ENCODE measurements around the gene MLLT1. TPM values are rescaled to one million over a fixed set of nuclear protein-coding genes. Genes with fewer than 3 reads are reported as not detected.

MLLT1 gene
- total and polyA plus RNA-seq, 2 experiments from 2014 or later, result 13.3 to 19.1 TPM

- Histone ChIP-seq H3K4me1 (ENCODE audit: insufficient read depth) (no peaks in the 10 kb centered on the region), H3K27me3 (replicated peaks; ENCODE audit: insufficient read depth) (no peaks in the 10 kb centered on the region), H3F3A (ENCODE audit: insufficient read depth) (no peaks in the 10 kb centered on the region), H3K27ac (no peak overlapping the region), H3K4me2 (ENCODE audit: unreplicated experiment) (no peak overlapping the region), H3K4me3 (no peak overlapping the region), H4K20me1 (ENCODE audit: insufficient read depth) (no peaks in the 10 kb centered on the region), H3K36me3 (ENCODE audit: low read depth) (no peaks in the 10 kb centered on the region), H3K9me2 (ENCODE audit: insufficient read depth) (no peaks in the 10 kb centered on the region), H2AFZ (no peak overlapping the region), H3K9me3 (ENCODE audit: low read depth) (no peaks in the 10 kb centered on the region), H3K9ac (no peak overlapping the region), H3K79me2 (ENCODE audit: insufficient read depth) (no peaks in the 10 kb centered on the region)
- in situ Hi-C loops (cut with MboI), result no loop called here
- TF ChIP-seq EZH2phosphoT487 (IDR thresholded peaks at IDR 0.05; ENCODE audit: insufficient read depth, low read depth) (no peak), EZH2 (IDR thresholded peaks at IDR 0.05; ENCODE audit: insufficient read depth, poor library complexity, severe bottlenecking) (no peak)
- peak; percentile 14 for DNase-seq
- 50 to 52% methylated on average over 8 of the region's 8 CpGs for WGBS, 2 experiments (ENCODE audit: low coverage in 1 of 2, low lambda C conversion rate in 2 of 2, missing lambda C conversion rate in 2 of 2)
Measured at GRCh38 chr19:6161271-6161850, 118.4 kb downstream of the MLLT1 start.

Small RNA genes within 50 kb of the gene (small RNA-seq; reads per million reads assigned to genes)
- not detected for gene AC011471.1 (ENCODE audit: low read depth, low replicate concordance)

Other genes starting within 250 kb of the MLLT1 start
- 10.2 and 13.1 TPM in 2 replicates for gene RFX2, start 169.5 kb downstream of the MLLT1 start, total RNA-seq (2014; rRNA removed; shearing (Covaris generic))
- 11.3 and 11.7 TPM in 2 replicates for gene RFX2, start 169.5 kb downstream of the MLLT1 start, polyA plus RNA-seq (2016; fragmentation: Nextera tagmentation; extraction: Ambion mirVana)
- gene ACSBG2, start 144.3 kb downstream of the MLLT1 start, total RNA-seq (2014; rRNA removed; shearing (Covaris generic)), result not detected in 2 replicates
- not detected in 2 replicates for gene ACSBG2, start 144.3 kb downstream of the MLLT1 start, polyA plus RNA-seq (2016; fragmentation: Nextera tagmentation; extraction: Ambion mirVana)
- gene ACER1, start 53.6 kb upstream of the MLLT1 start, total RNA-seq (2014; rRNA removed; shearing (Covaris generic)), result 0.22 and 1.0 TPM in 2 replicates
- gene ACER1, start 53.6 kb upstream of the MLLT1 start, polyA plus RNA-seq (2016; fragmentation: Nextera tagmentation; extraction: Ambion mirVana), result 0.16 TPM in 1 of 2 replicates, not detected in the other
- 87.1 and 99.8 TPM in 2 replicates for gene CLPP, start 81.6 kb upstream of the MLLT1 start, total RNA-seq (2014; rRNA removed; shearing (Covaris generic))
- gene CLPP, start 81.6 kb upstream of the MLLT1 start, polyA plus RNA-seq (2016; fragmentation: Nextera tagmentation; extraction: Ambion mirVana), result 96.0 and 101 TPM in 2 replicates
- gene ALKBH7, start 92.8 kb upstream of the MLLT1 start, total RNA-seq (2014; rRNA removed; shearing (Covaris generic)), result 20.2 and 48.5 TPM in 2 replicates
- gene ALKBH7, start 92.8 kb upstream of the MLLT1 start, polyA plus RNA-seq (2016; fragmentation: Nextera tagmentation; extraction: Ambion mirVana), result 72.4 and 79.8 TPM in 2 replicates
- gene PSPN, start 96.0 kb upstream of the MLLT1 start, total RNA-seq (2014; rRNA removed; shearing (Covaris generic)), result 0.22 and 0.89 TPM in 2 replicates
- gene PSPN, start 96.0 kb upstream of the MLLT1 start, polyA plus RNA-seq (2016; fragmentation: Nextera tagmentation; extraction: Ambion mirVana), result 0.72 and 0.75 TPM in 2 replicates
- 43.3 and 48.7 TPM in 2 replicates for gene GTF2F1, start 113.2 kb upstream of the MLLT1 start, total RNA-seq (2014; rRNA removed; shearing (Covaris generic))
- 41.2 and 44.0 TPM in 2 replicates for gene GTF2F1, start 113.2 kb upstream of the MLLT1 start, polyA plus RNA-seq (2016; fragmentation: Nextera tagmentation; extraction: Ambion mirVana)
- 55.1 and 61.6 TPM in 2 replicates for gene KHSRP, start 144.8 kb upstream of the MLLT1 start, total RNA-seq (2014; rRNA removed; shearing (Covaris generic))
- 16.9 and 17.3 TPM in 2 replicates for gene KHSRP, start 144.8 kb upstream of the MLLT1 start, polyA plus RNA-seq (2016; fragmentation: Nextera tagmentation; extraction: Ambion mirVana)
- gene SLC25A41, start 153.8 kb upstream of the MLLT1 start, total RNA-seq (2014; rRNA removed; shearing (Covaris generic)), result not detected in 2 replicates
- gene SLC25A41, start 153.8 kb upstream of the MLLT1 start, polyA plus RNA-seq (2016; fragmentation: Nextera tagmentation; extraction: Ambion mirVana), result not detected in 2 replicates
- 33.2 and 43.3 TPM in 2 replicates for gene SLC25A23, start 179.8 kb upstream of the MLLT1 start, total RNA-seq (2014; rRNA removed; shearing (Covaris generic))
- 12.5 and 13.7 TPM in 2 replicates for gene SLC25A23, start 179.8 kb upstream of the MLLT1 start, polyA plus RNA-seq (2016; fragmentation: Nextera tagmentation; extraction: Ambion mirVana)
- not detected in 2 replicates for gene CRB3, start 184.3 kb upstream of the MLLT1 start, total RNA-seq (2014; rRNA removed; shearing (Covaris generic))
- not detected in 2 replicates for gene CRB3, start 184.3 kb upstream of the MLLT1 start, polyA plus RNA-seq (2016; fragmentation: Nextera tagmentation; extraction: Ambion mirVana)
- not detected in 2 replicates for gene DENND1C, start 201.8 kb upstream of the MLLT1 start, total RNA-seq (2014; rRNA removed; shearing (Covaris generic))
- gene DENND1C, start 201.8 kb upstream of the MLLT1 start, polyA plus RNA-seq (2016; fragmentation: Nextera tagmentation; extraction: Ambion mirVana), result not detected in 2 replicates
- not detected in 2 replicates for gene TUBB4A, start 222.3 kb upstream of the MLLT1 start, total RNA-seq (2014; rRNA removed; shearing (Covaris generic))
- gene TUBB4A, start 222.3 kb upstream of the MLLT1 start, polyA plus RNA-seq (2016; fragmentation: Nextera tagmentation; extraction: Ambion mirVana), result not detected in 2 replicates

Measured in GM23248 (cell line).